ENCODE measurements around the gene TSGA10IP.

GRCh38 chr11:66007201-66007634 lies 61.9 kb downstream of the TSGA10IP start:
- TF ChIP-seq CTCF (IDR thresholded peaks at IDR 0.05): no peak
- no peak for TF ChIP-seq POLR2AphosphoS5 (IDR thresholded peaks at IDR 0.05)
- TF ChIP-seq POLR2A (IDR thresholded peaks at IDR 0.05): no peak
- TF ChIP-seq EP300 (IDR thresholded peaks at IDR 0.05): no peak

All from gastroesophageal sphincter (tissue), 3 donors.